ENCODE data around the gene PCNX2. TPM values are rescaled to one million over a fixed set of nuclear protein-coding genes. Genes with fewer than 3 reads are reported as not detected.
"Not testable (repeated sequence)": the region's sequence is repeated elsewhere in the genome, so short reads cannot be mapped to it uniquely, and the experiment has no call there.

The PCNX2 gene
- total RNA-seq, 4 donors from 2014 or later, result 5.0 to 12.5 (median 9.6) TPM

GRCh38 chr1:233114860-233115259, 180.7 kb downstream of the PCNX2 start:
- no peak for TF ChIP-seq POLR2A (IDR thresholded peaks at IDR 0.05)
- WGBS, 2 donors, result 75 to 86% methylated on average over 5 of the region's 5 CpGs
- no peak overlapping the region for H3K4me3 ChIP-seq (ENCODE audit: low read depth, poor library complexity, severe bottlenecking)
- DNase-seq (ENCODE audit: low spot score in 2 of 2), result no peak
- intact Hi-C loops (cut with DNase I; ENCODE audit: low total_unique reads), result no loop called here

GRCh38 chr1:233114159-233114558, 181.4 kb downstream of the PCNX2 start:
- intact Hi-C loops (cut with DNase I; ENCODE audit: low total_unique reads), result no loop called here
- no peak for TF ChIP-seq CTCF (IDR thresholded peaks at IDR 0.05)
- TF ChIP-seq POLR2A (IDR thresholded peaks at IDR 0.05), result no peak
- DNase-seq (ENCODE audit: low spot score in 2 of 2), result no peak
- 73 to 75% methylated on average over 5 of the region's 5 CpGs for WGBS, 2 donors
- no peak overlapping the region for H3K4me3 ChIP-seq (ENCODE audit: low read depth, poor library complexity, severe bottlenecking)

- no peak for TF ChIP-seq POLR2A (IDR thresholded peaks at IDR 0.05)
- no peak for TF ChIP-seq CTCF (IDR thresholded peaks at IDR 0.05)
- peak; percentile 90 to 93 for DNase-seq (ENCODE audit: low spot score in 2 of 2)
- no peak overlapping the region for H3K4me3 ChIP-seq (ENCODE audit: low read depth, poor library complexity, severe bottlenecking)
- 13 to 20% methylated on average over 8 of the region's 8 CpGs for WGBS, 2 donors
- intact Hi-C loops (cut with DNase I; ENCODE audit: low total_unique reads), result no loop called here
These were observed 182.3 kb downstream of the PCNX2 start for GRCh38 chr1:233113009-233113879.

- TF ChIP-seq POLR2A (IDR thresholded peaks at IDR 0.05) (no peak), CTCF (IDR thresholded peaks at IDR 0.05) (no peak)
- 66 to 70% methylated on average over 6 of the region's 6 CpGs for WGBS, 2 donors
- H3K4me3 ChIP-seq (ENCODE audit: low read depth, poor library complexity, severe bottlenecking), result no peak overlapping the region
- intact Hi-C loops (cut with DNase I; ENCODE audit: low total_unique reads), result no loop called here
- no peak for DNase-seq (ENCODE audit: low spot score in 2 of 2)
These were observed 183.1 kb downstream of the PCNX2 start for GRCh38 chr1:233112186-233113008.

GRCh38 chr1:233111731-233112130, 183.8 kb downstream of the PCNX2 start:
- no peak for DNase-seq (ENCODE audit: low spot score in 2 of 2)
- WGBS, 2 donors, result 87 to 100% methylated on average over 2 of the region's 2 CpGs
- TF ChIP-seq POLR2A (IDR thresholded peaks at IDR 0.05) (no peak), CTCF (IDR thresholded peaks at IDR 0.05) (no peak)
- no peak overlapping the region for H3K4me3 ChIP-seq (ENCODE audit: low read depth, poor library complexity, severe bottlenecking)
- intact Hi-C loops (cut with DNase I; ENCODE audit: low total_unique reads), result no loop called here

GRCh38 chr1:233109096-233109495, 186.4 kb downstream of the PCNX2 start:
- H3K4me3 ChIP-seq (ENCODE audit: low read depth, poor library complexity, severe bottlenecking), result no peak overlapping the region
- WGBS, 2 donors, result 84 to 85% methylated on average over 6 of the region's 6 CpGs
- TF ChIP-seq POLR2A (IDR thresholded peaks at IDR 0.05), result no peak
- no peak for TF ChIP-seq CTCF (IDR thresholded peaks at IDR 0.05)
- intact Hi-C loops (cut with DNase I; ENCODE audit: low total_unique reads), result no loop called here
- no peak for DNase-seq (ENCODE audit: low spot score in 2 of 2)

- H3K4me3 ChIP-seq (ENCODE audit: low read depth, poor library complexity, severe bottlenecking); DNase-seq (ENCODE audit: low spot score in 2 of 2); intact Hi-C loops (cut with DNase I; ENCODE audit: low total_unique reads): not testable (repeated sequence)
- WGBS, 2 donors, result 65 to 82% methylated on average over 6 of the region's 6 CpGs
These were observed 187.8 kb downstream of the PCNX2 start for GRCh38 chr1:233107716-233108130.

Measured in lower leg skin (tissue), 4 donors.